Stimulated activated CD8-positive, alpha-beta memory T cell treated with anti-CD3 and anti-CD28 coated beads, Interleukin-15, amount 100 ng/mL, for 4 hours (primary cell): ENCODE data around the gene HINFP.
"Not testable (repeated sequence)": the region's sequence is repeated elsewhere in the genome, so short reads cannot be mapped to it uniquely, and the experiment has no call there.

Experiments
- DNase-seq, 2 donors: peaks; one replicate each; pipeline ENCODE4 v3.0.0-alpha.2; 2020; ENCODE audit warnings: low read depth in 2 of 2

The HINFP gene

GRCh38 chr11:119117004-119117706 is 4.2 kb upstream of the HINFP start:
- no peak for DNase-seq

- DNase-seq = no peak
These were observed 3.2 kb upstream of the HINFP start for GRCh38 chr11:119118227-119118626.

- no peak for DNase-seq
These were observed 2.4 kb upstream of the HINFP start for GRCh38 chr11:119118946-119119345.

GRCh38 chr11:119120639-119121007 is 757 bp upstream of the HINFP start:
- DNase-seq = no peak

GRCh38 chr11:119121811-119122124 is 388 bp downstream of the HINFP start:
- no peak for DNase-seq

- DNase-seq = no peak
These were observed 4.4 kb downstream of the HINFP start for GRCh38 chr11:119125821-119126220.

GRCh38 chr11:119126675-119127268 is 5.4 kb downstream of the HINFP start:
- no peak for DNase-seq

- no peak for DNase-seq
These were observed 9.3 kb downstream of the HINFP start for GRCh38 chr11:119130662-119131061.

- DNase-seq = no peak
These were observed 13.1 kb downstream of the HINFP start for GRCh38 chr11:119134389-119134978.

- DNase-seq = not testable (repeated sequence)
These were observed 17.9 kb downstream of the HINFP start for GRCh38 chr11:119139276-119139675.

- DNase-seq = no peak
These were observed 23.6 kb downstream of the HINFP start for GRCh38 chr11:119144825-119145486.

- no peak for DNase-seq
These were observed 24.2 kb downstream of the HINFP start for GRCh38 chr11:119145551-119145950.

GRCh38 chr11:119147604-119148333 is 26.4 kb downstream of the HINFP start:
- DNase-seq = no peak

- no peak for DNase-seq
These were observed 27.3 kb downstream of the HINFP start for GRCh38 chr11:119148720-119149017.

GRCh38 chr11:119149018-119149785 is 27.8 kb downstream of the HINFP start, which contains the start of gene ABCG4:
Gene ABCG4, plus strand, starts transcription at chr11:119149052. Its CDS starts 914 bp downstream, at chr11:119149966.
- DNase-seq = no peak

GRCh38 chr11:119149786-119150275 is 28.5 kb downstream of the HINFP start:
- DNase-seq = no peak

- no peak for DNase-seq
These were observed 30.7 kb downstream of the HINFP start for GRCh38 chr11:119152043-119152442.

- no peak for DNase-seq
These were observed 31.2 kb downstream of the HINFP start for GRCh38 chr11:119152604-119153003.

- no peak for DNase-seq
These were observed 31.9 kb downstream of the HINFP start for GRCh38 chr11:119153049-119153818.

- DNase-seq = no peak
These were observed 32.8 kb downstream of the HINFP start for GRCh38 chr11:119154178-119154577.
